GM21390 (cell line): ENCODE data around the gene SHMT2.

Experiments
- ATAC-seq: cut with Tn5 transposase; IDR thresholded peaks from one replicate; pipeline ENCODE4 v1.9.1; 2021; ENCODE audit not compliant: unreplicated experiment

The SHMT2 gene

GRCh38 chr12:57229634-57230380 lies at the start of gene SHMT2:
SHMT2 (plus strand) TSS chr12:57229711; CDS start chr12:57229779, 68 bp downstream.
- ATAC-seq, result peak; percentile 49

GRCh38 chr12:57180321-57180989 lies 49.1 kb upstream of the SHMT2 start:
- no peak for ATAC-seq

- ATAC-seq, result no peak
These were observed 48.4 kb upstream of the SHMT2 start for GRCh38 chr12:57181072-57181471.

- no peak for ATAC-seq
These were observed 47.9 kb upstream of the SHMT2 start for GRCh38 chr12:57181561-57182155.

GRCh38 chr12:57182918-57183575 lies 46.5 kb upstream of the SHMT2 start:
- ATAC-seq, result peak; percentile 86

GRCh38 chr12:57183939-57184725 lies 45.4 kb upstream of the SHMT2 start:
- no peak for ATAC-seq

GRCh38 chr12:57185403-57185802 lies 44.1 kb upstream of the SHMT2 start:
- ATAC-seq, result no peak

GRCh38 chr12:57185906-57186508 lies 43.5 kb upstream of the SHMT2 start:
- ATAC-seq, result no peak

GRCh38 chr12:57187222-57188089 lies 42.1 kb upstream of the SHMT2 start:
- ATAC-seq, result no peak

- no peak for ATAC-seq
These were observed 41.5 kb upstream of the SHMT2 start for GRCh38 chr12:57188090-57188425.

GRCh38 chr12:57190037-57190436 lies 39.5 kb upstream of the SHMT2 start:
- ATAC-seq, result no peak

GRCh38 chr12:57190821-57191220 lies 38.7 kb upstream of the SHMT2 start:
- no peak for ATAC-seq

- no peak for ATAC-seq
These were observed 38.1 kb upstream of the SHMT2 start for GRCh38 chr12:57191410-57191809.

- ATAC-seq, result no peak
These were observed 36.6 kb upstream of the SHMT2 start for GRCh38 chr12:57192920-57193319.

GRCh38 chr12:57193706-57194245 lies 35.7 kb upstream of the SHMT2 start:
- no peak for ATAC-seq

GRCh38 chr12:57194253-57194652 lies 35.3 kb upstream of the SHMT2 start:
- ATAC-seq, result no peak

- ATAC-seq, result no peak
These were observed 34.3 kb upstream of the SHMT2 start for GRCh38 chr12:57195186-57195585.

- ATAC-seq, result no peak
These were observed 33.7 kb upstream of the SHMT2 start for GRCh38 chr12:57195611-57196371.

GRCh38 chr12:57196439-57196838 lies 33.1 kb upstream of the SHMT2 start:
- no peak for ATAC-seq
